HG02840 (cell line): ENCODE measurements around the gene MUS81.
"Not testable (repeated sequence)": the region's sequence is repeated elsewhere in the genome, so short reads cannot be mapped to it uniquely, and the experiment has no call there.

Experiments
- ATAC-seq: cut with Tn5 transposase; IDR thresholded peaks from one replicate; pipeline ENCODE4 v1.9.1; 2021; ENCODE audit warnings: mild to moderate bottlenecking, moderate library complexity, moderate number of reproducible peaks; ENCODE audit not compliant: unreplicated experiment, low FRiP score

The MUS81 gene

GRCh38 chr11:65844231-65844872, 15.9 kb upstream of the MUS81 start:
- ATAC-seq, result no peak

- no peak for ATAC-seq
Observed at GRCh38 chr11:65847746-65848145, 12.5 kb upstream of the MUS81 start.

- ATAC-seq, result not testable (repeated sequence)
Observed at GRCh38 chr11:65848693-65849092, 11.5 kb upstream of the MUS81 start.

- no peak for ATAC-seq
Observed at GRCh38 chr11:65849366-65849765, 10.9 kb upstream of the MUS81 start.

DNA sequence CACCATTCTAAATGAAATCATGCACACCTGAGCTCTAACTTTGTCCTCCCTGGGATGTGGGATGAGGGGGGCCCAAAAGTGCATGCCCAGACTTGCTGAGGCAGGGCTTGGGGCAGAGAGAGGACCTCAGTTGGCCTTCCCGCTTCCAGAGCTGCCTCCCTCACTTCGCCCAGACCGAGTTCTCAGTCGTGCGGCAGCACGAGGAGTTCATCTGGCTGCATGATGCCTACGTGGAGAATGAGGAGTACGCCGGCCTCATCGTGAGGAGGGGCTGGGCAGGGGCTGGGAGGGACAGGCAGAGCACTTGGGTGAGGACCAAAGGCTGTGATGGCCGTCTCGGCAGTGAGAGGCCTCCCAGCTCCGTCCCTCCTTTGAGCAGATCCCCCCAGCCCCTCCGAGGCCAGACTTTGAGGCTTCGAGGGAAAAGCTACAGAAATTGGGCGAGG, 10.4 kb upstream of the MUS81 start:
- no peak for ATAC-seq

DNA sequence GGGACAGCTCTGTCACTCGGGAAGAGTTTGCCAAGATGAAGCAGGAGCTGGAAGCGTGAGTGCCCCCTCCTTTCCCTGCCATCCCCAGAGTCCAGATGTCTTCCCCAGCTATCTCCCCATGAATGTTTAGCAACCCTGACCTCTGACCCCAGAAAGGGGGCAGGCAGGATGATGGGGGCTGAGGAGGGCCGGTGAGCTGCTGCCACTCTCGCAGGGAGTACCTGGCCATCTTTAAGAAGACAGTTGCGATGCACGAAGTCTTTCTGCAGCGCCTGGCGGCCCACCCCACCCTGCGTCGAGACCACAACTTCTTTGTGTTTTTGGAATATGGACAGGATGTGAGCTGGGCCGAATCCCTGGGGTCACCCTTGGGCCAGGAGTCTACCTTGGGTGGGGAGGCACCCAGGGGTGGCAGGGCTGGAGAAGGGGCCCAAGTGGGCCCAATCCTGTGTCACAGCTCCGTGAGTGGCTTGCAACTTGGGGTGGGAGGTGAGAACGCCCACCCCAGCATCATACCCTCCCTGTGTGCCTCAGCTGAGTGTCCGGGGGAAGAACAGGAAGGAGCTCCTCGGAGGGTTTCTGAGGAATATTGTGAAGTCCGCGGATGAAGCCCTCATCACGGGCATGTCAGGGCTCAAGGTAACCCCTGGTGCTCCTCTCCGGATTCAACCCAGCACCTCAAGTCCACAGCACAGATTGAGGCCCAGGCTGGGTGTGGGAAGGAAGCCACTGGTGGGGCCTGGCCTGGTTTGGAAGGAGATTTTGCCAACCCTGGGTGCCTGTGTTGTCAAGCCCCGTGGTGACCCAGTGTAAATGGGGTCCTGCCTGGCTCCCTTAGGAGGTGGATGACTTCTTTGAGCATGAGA, 9.8 kb upstream of the MUS81 start:
- no peak for ATAC-seq

DNA sequence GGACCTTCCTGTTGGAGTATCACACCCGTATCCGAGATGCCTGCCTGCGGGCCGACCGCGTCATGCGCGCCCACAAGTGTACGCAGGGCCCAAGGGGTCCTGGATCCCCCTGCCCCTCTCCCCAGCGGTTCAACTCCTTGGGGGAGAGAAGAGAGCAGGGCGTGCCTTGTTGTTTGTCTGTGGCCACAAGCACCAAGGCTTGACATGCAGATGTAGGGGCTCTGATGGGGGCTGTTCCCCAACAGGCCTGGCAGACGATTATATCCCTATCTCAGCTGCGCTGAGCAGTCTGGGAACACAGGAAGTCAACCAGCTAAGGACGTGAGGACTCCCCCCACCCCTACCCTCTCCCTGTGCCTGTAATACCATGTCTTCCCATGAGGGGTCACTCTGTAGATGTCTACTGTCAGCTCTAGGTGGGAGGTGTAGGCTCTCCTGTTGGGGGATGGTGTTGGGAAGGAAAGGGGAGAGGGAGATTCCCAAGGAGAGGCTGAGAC, 9.1 kb upstream of the MUS81 start:
- no peak for ATAC-seq

GRCh38 chr11:65851811-65852507, 8.3 kb upstream of the MUS81 start:
- ATAC-seq, result no peak

GRCh38 chr11:65852508-65853245, 7.6 kb upstream of the MUS81 start:
- ATAC-seq, result no peak

DNA sequence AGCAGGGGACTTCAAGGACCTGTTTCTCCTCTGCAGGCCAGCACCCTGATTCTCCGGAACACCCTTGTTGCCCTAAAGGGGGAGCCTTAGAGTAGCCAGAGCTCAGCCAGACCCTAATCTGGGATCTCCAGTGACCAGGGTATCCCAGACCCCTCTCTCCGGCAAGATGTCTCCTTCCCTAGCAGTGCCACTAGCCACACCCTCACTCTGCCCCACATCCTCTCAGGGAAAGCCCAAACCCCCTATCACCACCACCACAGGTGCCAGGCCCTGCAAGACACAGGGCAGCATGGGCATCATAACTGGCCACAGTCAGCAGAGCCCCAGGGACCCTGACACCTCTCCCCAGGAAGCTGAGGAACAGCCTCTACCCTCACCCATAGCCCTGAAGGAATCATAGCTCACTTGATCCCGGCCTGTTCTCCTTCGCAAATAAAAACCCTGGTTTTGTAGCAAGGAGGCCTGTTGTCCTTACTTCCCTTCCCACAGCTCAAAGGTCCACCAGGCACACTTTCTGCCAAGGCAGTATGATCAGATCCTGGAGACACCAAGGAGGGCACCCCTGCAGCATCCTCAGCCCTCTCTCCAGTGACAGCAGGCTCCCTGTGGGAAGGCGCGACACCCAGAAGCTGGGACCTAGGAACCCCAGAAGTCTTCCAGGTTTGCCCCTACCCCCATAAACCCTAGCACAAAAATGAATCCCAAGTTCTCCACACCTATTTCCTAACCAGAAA, 6.8 kb upstream of the MUS81 start:
- no peak for ATAC-seq

DNA sequence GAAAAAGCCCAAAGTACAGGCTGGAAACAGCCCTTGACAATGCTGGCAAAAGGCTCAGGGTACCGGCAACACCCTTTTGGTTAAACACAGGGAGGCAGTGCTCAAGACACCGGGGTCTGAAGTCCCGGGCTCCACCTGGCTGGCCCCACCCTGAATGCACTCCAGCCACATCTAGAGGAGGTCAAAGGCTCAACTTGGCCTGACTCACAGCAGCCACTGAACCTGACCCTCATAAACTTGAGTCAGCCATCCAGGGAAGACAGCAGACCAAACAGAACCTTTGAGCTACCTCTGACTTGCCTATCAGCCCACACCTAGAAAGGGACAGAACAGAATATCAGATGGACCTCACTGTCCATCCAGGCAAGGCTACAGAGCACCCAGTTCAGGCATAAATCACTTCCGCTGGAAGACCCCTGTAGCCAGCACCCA, 6.1 kb upstream of the MUS81 start:
- ATAC-seq, result no peak

- no peak for ATAC-seq
Observed at GRCh38 chr11:65854852-65855837, 5.1 kb upstream of the MUS81 start.

DNA sequence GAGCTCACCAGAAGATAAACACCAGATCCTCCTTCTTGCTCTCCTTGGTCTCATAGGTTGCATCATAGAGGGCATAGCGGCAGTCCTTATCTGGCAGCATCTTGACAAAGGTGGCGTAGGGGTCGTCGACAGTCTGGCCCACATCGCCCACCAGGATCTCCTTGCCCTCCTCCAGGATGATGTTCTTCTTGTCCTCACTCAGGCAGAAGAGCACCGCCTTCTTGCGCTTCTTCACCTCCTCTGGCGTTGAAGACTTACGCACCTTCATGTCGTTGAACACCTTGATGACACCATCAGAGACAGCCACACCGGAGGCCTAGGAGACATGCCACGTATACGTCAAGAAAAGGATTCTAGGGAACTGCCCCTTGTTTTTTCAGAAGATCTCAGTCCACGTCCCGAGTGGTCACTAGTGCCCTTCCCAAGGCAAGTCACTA, 4.3 kb upstream of the MUS81 start:
- ATAC-seq, result no peak

- peak; percentile 33 for ATAC-seq
Observed at GRCh38 chr11:65856689-65857499, 3.3 kb upstream of the MUS81 start.

DNA sequence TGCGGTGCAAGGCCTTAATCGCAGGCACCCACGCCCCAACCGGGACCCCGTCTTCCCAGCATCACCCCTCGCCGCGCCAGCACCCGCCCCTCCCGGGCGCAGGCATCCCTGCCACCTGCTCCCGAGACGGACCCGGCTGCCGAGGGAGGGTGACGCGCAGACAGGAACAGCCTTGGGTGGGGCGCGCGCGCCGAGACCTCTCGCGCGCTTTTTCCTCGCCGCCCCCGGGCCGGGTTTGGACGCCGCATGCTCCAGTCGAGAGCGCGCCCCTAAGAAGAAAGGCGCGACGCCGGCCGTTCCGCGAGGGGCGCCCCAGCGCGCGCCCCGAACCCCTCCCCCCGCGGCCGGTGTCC, 2.8 kb upstream of the MUS81 start:
- ATAC-seq, result peak; percentile 8

DNA sequence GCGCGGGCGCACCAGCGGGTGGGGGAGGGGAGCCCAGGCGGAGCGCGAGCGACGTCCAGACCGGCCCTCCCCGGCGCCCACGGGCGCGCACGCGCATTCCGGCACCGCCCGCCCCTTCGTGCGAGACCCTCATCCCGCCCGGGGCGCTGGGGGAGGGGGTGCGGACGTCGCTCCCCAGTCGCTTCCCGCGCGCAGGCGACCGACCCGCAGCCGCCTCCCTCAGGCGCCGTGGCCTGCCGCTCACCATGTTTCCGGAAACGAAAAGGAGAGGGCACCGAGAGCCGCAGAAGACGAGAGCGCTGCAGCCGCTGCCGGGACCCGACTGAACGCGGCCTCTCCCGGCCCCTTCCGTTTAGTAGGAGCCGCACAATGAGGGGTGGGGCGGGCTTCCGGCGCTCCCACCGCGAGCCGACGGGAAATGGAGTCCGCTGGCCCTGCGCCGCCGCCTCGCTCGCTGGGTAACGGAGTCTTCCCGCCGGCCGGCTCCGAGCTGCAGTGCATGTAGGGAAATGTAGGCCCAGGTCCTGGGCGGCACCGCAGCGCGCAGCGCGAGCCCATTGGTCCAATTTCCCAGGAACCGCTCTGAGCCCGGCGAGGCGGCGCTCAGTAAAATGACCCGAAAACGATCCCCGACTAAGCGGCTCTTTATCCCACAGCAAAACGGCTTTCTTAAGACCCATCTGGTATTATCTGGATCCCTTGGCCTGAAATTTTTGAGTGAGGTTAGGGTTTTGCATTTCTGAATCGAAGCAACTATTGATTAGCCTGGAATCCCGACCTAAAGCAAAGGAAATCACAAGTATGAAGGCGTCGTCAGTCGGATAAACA, 2.2 kb upstream of the MUS81 start, which contains the start of gene CFL1:
TSS of gene CFL1 (minus strand) at position 328 of the 828 bp plus-strand sequence. CDS start at position 247, 81 bp downstream.
- peak; percentile 45 for ATAC-seq

GRCh38 chr11:65858681-65859087, 1.5 kb upstream of the MUS81 start:
- ATAC-seq, result no peak
